Measurements from ENCODE around the gene SNAP47.

The SNAP47 gene

GRCh38 chr1:227785805-227786671 lies 50.8 kb downstream of the SNAP47 start:
- no peak for DNase-seq (ENCODE audit: low read depth, low spot score)
- H3K4me1 ChIP-seq (ENCODE audit: control insufficient read depth, insufficient read depth, low read length): peaks cover 2% of the 10 kb centered on the region; the same call in 1 of the 2 replicates
- 0 out of 2 replicates have a peak, but pooled peaks cover 2% of the 10 kb centered on the region for H3K36me3 ChIP-seq (ENCODE audit: control insufficient read depth, insufficient read depth, low read length)
- no peak overlapping the region for H3K4me3 ChIP-seq (ENCODE audit: low read length)
- H3K27me3 ChIP-seq (ENCODE audit: control insufficient read depth, insufficient read depth, low read length): peaks cover 6% of the 10 kb centered on the region; the same call in 1 of the 2 replicates
- H3K9me3 ChIP-seq (ENCODE audit: control insufficient read depth, insufficient read depth, low read length): no peaks in the 10 kb centered on the region
- no peak overlapping the region for H3K27ac ChIP-seq (ENCODE audit: low read length)
- no CpG with 5 or more reads among the region's 19 CpGs for WGBS (ENCODE audit: insufficient coverage, insufficient read length)

GRCh38 chr1:227786673-227787512 lies 51.7 kb downstream of the SNAP47 start:
- Histone ChIP-seq H3K4me3 (ENCODE audit: low read length) (peak overlapping the region; percentile 70; the same call in 1 of the 2 replicates), H3K36me3 (ENCODE audit: control insufficient read depth, insufficient read depth, low read length) (no peaks in the 10 kb centered on the region), H3K27me3 (ENCODE audit: control insufficient read depth, insufficient read depth, low read length) (peaks cover 6% of the 10 kb centered on the region; the same call in 1 of the 2 replicates), H3K27ac (ENCODE audit: low read length) (no peak overlapping the region), H3K9me3 (ENCODE audit: control insufficient read depth, insufficient read depth, low read length) (no peaks in the 10 kb centered on the region), H3K4me1 (ENCODE audit: control insufficient read depth, insufficient read depth, low read length) (peaks cover 2% of the 10 kb centered on the region; the same call in 1 of the 2 replicates)
- DNase-seq (ENCODE audit: low read depth, low spot score): no peak
- no CpG with 5 or more reads among the region's 45 CpGs for WGBS (ENCODE audit: insufficient coverage, insufficient read length)

GRCh38 chr1:227787513-227788270 lies 52.5 kb downstream of the SNAP47 start:
- H3K9me3 ChIP-seq (ENCODE audit: control insufficient read depth, insufficient read depth, low read length): no peaks in the 10 kb centered on the region
- peaks cover 2% of the 10 kb centered on the region; the same call in 1 of the 2 replicates for H3K4me1 ChIP-seq (ENCODE audit: control insufficient read depth, insufficient read depth, low read length)
- no peaks in the 10 kb centered on the region for H3K36me3 ChIP-seq (ENCODE audit: control insufficient read depth, insufficient read depth, low read length)
- H3K27me3 ChIP-seq (ENCODE audit: control insufficient read depth, insufficient read depth, low read length): peaks cover 6% of the 10 kb centered on the region; the same call in 1 of the 2 replicates
- peak overlapping the region; percentile 70; the same call in 1 of the 2 replicates for H3K4me3 ChIP-seq (ENCODE audit: low read length)
- H3K27ac ChIP-seq (ENCODE audit: low read length): no peak overlapping the region
- no CpG with 5 or more reads among the region's 60 CpGs for WGBS (ENCODE audit: insufficient coverage, insufficient read length)
- DNase-seq (ENCODE audit: low read depth, low spot score): peak; percentile 80

- peak; percentile 58 for DNase-seq (ENCODE audit: low read depth, low spot score)
- WGBS (ENCODE audit: insufficient coverage, insufficient read length): no CpG with 5 or more reads among the region's 68 CpGs
- H3K27me3 ChIP-seq (ENCODE audit: control insufficient read depth, insufficient read depth, low read length): peaks cover 6% of the 10 kb centered on the region; the same call in 1 of the 2 replicates
Observed at GRCh38 chr1:227788271-227789083, 53.2 kb downstream of the SNAP47 start.

GRCh38 chr1:227789084-227790033 lies 54.1 kb downstream of the SNAP47 start:
- H3K4me3 ChIP-seq (ENCODE audit: low read length): peak overlapping the region; percentile 70; the same call in 1 of the 2 replicates
- no CpG with 5 or more reads among the region's 23 CpGs for WGBS (ENCODE audit: insufficient coverage, insufficient read length)

More at GRCh38 chr1:227788271-227789083, 53.2 kb downstream of the SNAP47 start:
- Histone ChIP-seq H3K4me3 (ENCODE audit: low read length) (peak overlapping the region; percentile 70; the same call in 1 of the 2 replicates), H3K9me3 (ENCODE audit: control insufficient read depth, insufficient read depth, low read length) (no peaks in the 10 kb centered on the region), H3K27ac (ENCODE audit: low read length) (no peak overlapping the region), H3K4me1 (ENCODE audit: control insufficient read depth, insufficient read depth, low read length) (peaks cover 2% of the 10 kb centered on the region; the same call in 1 of the 2 replicates), H3K36me3 (ENCODE audit: control insufficient read depth, insufficient read depth, low read length) (no peaks in the 10 kb centered on the region)

GRCh38 chr1:227790034-227790400 lies 54.8 kb downstream of the SNAP47 start:
- no peak for DNase-seq (ENCODE audit: low read depth, low spot score)

More at GRCh38 chr1:227789084-227790033, 54.1 kb downstream of the SNAP47 start:
- no peak overlapping the region for H3K27ac ChIP-seq (ENCODE audit: low read length)
- H3K36me3 ChIP-seq (ENCODE audit: control insufficient read depth, insufficient read depth, low read length): no peaks in the 10 kb centered on the region
- H3K9me3 ChIP-seq (ENCODE audit: control insufficient read depth, insufficient read depth, low read length): no peaks in the 10 kb centered on the region
- H3K27me3 ChIP-seq (ENCODE audit: control insufficient read depth, insufficient read depth, low read length): peaks cover 6% of the 10 kb centered on the region; the same call in 1 of the 2 replicates
- DNase-seq (ENCODE audit: low read depth, low spot score): no peak
- peaks cover 6% of the 10 kb centered on the region for H3K4me1 ChIP-seq (ENCODE audit: control insufficient read depth, insufficient read depth, low read length)

GRCh38 chr1:227790868-227791267 lies 55.6 kb downstream of the SNAP47 start:
- H3K4me1 ChIP-seq (ENCODE audit: control insufficient read depth, insufficient read depth, low read length): peaks cover 11% of the 10 kb centered on the region
- DNase-seq (ENCODE audit: low read depth, low spot score): no peak

More at GRCh38 chr1:227790034-227790400, 54.8 kb downstream of the SNAP47 start:
- peaks cover 6% of the 10 kb centered on the region; the same call in 1 of the 2 replicates for H3K27me3 ChIP-seq (ENCODE audit: control insufficient read depth, insufficient read depth, low read length)
- WGBS (ENCODE audit: insufficient coverage, insufficient read length): no CpG with 5 or more reads among the region's 2 CpGs
- H3K4me3 ChIP-seq (ENCODE audit: low read length): no peak overlapping the region
- H3K9me3 ChIP-seq (ENCODE audit: control insufficient read depth, insufficient read depth, low read length): no peaks in the 10 kb centered on the region
- no peaks in the 10 kb centered on the region for H3K36me3 ChIP-seq (ENCODE audit: control insufficient read depth, insufficient read depth, low read length)
- H3K27ac ChIP-seq (ENCODE audit: low read length): no peak overlapping the region
- H3K4me1 ChIP-seq (ENCODE audit: control insufficient read depth, insufficient read depth, low read length): peaks cover 11% of the 10 kb centered on the region

GRCh38 chr1:227791425-227792143 lies 56.3 kb downstream of the SNAP47 start:
- no CpG with 5 or more reads among the region's 6 CpGs for WGBS (ENCODE audit: insufficient coverage, insufficient read length)
- Histone ChIP-seq H3K4me1 (ENCODE audit: control insufficient read depth, insufficient read depth, low read length) (peaks cover 11% of the 10 kb centered on the region), H3K27me3 (ENCODE audit: control insufficient read depth, insufficient read depth, low read length) (peaks cover 4% of the 10 kb centered on the region; the same call in 1 of the 2 replicates), H3K36me3 (ENCODE audit: control insufficient read depth, insufficient read depth, low read length) (no peaks in the 10 kb centered on the region), H3K4me3 (ENCODE audit: low read length) (no peak overlapping the region), H3K27ac (ENCODE audit: low read length) (no peak overlapping the region), H3K9me3 (ENCODE audit: control insufficient read depth, insufficient read depth, low read length) (no peaks in the 10 kb centered on the region)
- DNase-seq (ENCODE audit: low read depth, low spot score): no peak

More at GRCh38 chr1:227790868-227791267, 55.6 kb downstream of the SNAP47 start:
- no peaks in the 10 kb centered on the region for H3K36me3 ChIP-seq (ENCODE audit: control insufficient read depth, insufficient read depth, low read length)
- WGBS (ENCODE audit: insufficient coverage, insufficient read length): no CpG with 5 or more reads among the region's 4 CpGs
- peaks cover 6% of the 10 kb centered on the region; the same call in 1 of the 2 replicates for H3K27me3 ChIP-seq (ENCODE audit: control insufficient read depth, insufficient read depth, low read length)
- H3K27ac ChIP-seq (ENCODE audit: low read length): no peak overlapping the region
- no peak overlapping the region for H3K4me3 ChIP-seq (ENCODE audit: low read length)
- no peaks in the 10 kb centered on the region for H3K9me3 ChIP-seq (ENCODE audit: control insufficient read depth, insufficient read depth, low read length)
